ENCODE data around the gene CHST9.

CHST9 gene

GRCh38 chr18:27007880-27008279 lies 177.2 kb downstream of the CHST9 start:
- ChIA-PET POLR2A (ENCODE audit: low non-redundant PET) (no interaction called here), CTCF (no interaction called here)
- DNase-seq (ENCODE audit: low spot score) = no peak
- no peak overlapping the region for H3K27ac ChIP-seq
- no peak for TF ChIP-seq CTCF (conservative IDR thresholded peaks at IDR 0.05; ENCODE audit: low read depth)

- CTCF ChIA-PET = interaction anchor here (0.6 kb wide), 2 partner anchors 207 to 1084 kb away, joined by 4 to 5 read pairs; no protein-coding TSS in a partner anchor
- peak; percentile 29 for TF ChIP-seq CTCF (conservative IDR thresholded peaks at IDR 0.05; ENCODE audit: low read depth)
- DNase-seq (ENCODE audit: low spot score) = peak; percentile 4
- no peak overlapping the region for H3K27ac ChIP-seq
- POLR2A ChIA-PET (ENCODE audit: low non-redundant PET) = no interaction called here
Observed at GRCh38 chr18:27005589-27005988, 179.5 kb downstream of the CHST9 start.

GRCh38 chr18:27004056-27004829 lies 180.9 kb downstream of the CHST9 start:
- no peak overlapping the region for H3K27ac ChIP-seq
- POLR2A ChIA-PET (ENCODE audit: low non-redundant PET) = no interaction called here
- TF ChIP-seq CTCF (conservative IDR thresholded peaks at IDR 0.05; ENCODE audit: low read depth) = 0 out of 2 replicates have a peak, but pooled peaks have one; percentile 19
- CTCF ChIA-PET = interaction anchor here (0.6 kb wide), 1 partner anchor 1040 kb away, joined by 3 read pairs; no protein-coding TSS in a partner anchor
- no peak for DNase-seq (ENCODE audit: low spot score)

DNA sequence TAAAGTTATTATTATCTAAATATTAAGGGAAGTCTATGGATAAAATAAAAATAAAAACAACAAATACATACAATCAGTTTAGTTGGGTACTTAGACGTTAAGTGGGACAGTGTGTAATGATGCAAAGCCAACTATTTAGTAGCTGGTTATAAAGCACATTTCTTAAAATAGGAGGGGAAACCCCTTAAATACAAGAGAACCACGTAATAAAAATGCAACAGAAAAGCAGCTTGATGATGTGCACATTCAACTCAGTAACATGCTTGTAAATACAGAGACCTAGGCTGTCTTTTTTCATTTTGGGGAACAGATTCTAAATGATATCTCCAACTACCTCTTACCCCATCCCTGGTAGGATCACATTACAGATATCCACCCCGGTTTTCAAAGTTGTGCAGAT lies 185.3 kb downstream of the CHST9 start:
- ChIA-PET POLR2A (ENCODE audit: low non-redundant PET) (no interaction called here), CTCF (interaction anchor here (0.6 kb wide), 1 partner anchor 418 kb away, joined by 3 read pairs; no protein-coding TSS in a partner anchor)
- no peak for TF ChIP-seq CTCF (conservative IDR thresholded peaks at IDR 0.05; ENCODE audit: low read depth)
- no peak overlapping the region for H3K27ac ChIP-seq
- no peak for DNase-seq (ENCODE audit: low spot score)

DNA sequence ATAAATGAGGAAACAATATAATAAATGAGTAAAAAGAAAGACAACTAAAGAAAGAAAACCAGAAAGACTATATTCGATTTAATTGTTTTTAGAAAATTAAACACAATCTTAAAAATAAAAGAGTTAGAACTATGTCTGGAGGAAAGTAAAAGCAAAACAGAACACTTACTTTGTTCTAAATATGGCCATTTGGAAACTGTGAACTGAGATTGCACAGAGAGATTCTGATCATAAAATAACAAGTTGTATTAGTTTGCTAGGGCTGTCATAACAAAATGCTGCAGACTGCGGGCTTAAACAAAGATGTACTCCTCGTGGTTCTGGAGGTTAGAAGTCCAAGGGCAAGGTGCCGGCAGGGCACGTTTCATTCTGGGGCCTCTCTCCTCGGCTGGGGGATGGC lies 191.5 kb downstream of the CHST9 start:
- ChIA-PET POLR2A (ENCODE audit: low non-redundant PET) (no interaction called here), CTCF (no interaction called here)
- TF ChIP-seq CTCF (conservative IDR thresholded peaks at IDR 0.05; ENCODE audit: low read depth) = no peak
- DNase-seq (ENCODE audit: low spot score) = no peak
- no peak overlapping the region for H3K27ac ChIP-seq

DNA sequence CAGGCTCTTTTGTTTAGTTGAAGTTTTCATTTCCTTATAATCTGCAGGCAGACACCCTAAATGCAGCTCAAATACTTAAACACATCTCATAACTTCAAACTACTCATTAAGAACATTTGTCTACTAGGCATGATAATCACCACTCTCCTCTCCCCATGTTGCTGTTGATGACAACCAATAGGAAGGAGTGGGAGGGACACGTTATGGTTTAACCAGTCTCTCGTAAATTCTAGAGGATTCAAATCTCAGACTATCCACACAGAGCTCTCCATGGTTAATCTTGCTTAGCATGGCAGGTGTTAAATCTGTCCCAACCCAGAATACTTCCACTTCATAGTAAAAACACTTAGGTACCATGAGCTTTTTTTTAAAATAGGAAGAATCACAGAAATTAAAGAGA lies 192.2 kb downstream of the CHST9 start:
- DNase-seq (ENCODE audit: low spot score) = no peak
- ChIA-PET CTCF (no interaction called here), POLR2A (ENCODE audit: low non-redundant PET) (no interaction called here)
- H3K27ac ChIP-seq = no peak overlapping the region
- TF ChIP-seq CTCF (conservative IDR thresholded peaks at IDR 0.05; ENCODE audit: low read depth) = no peak

All from RWPE1 (cell line).